Heart right ventricle (tissue), 16 donors: Measurements from ENCODE around the gene EPB41L3. TPM values are rescaled to one million over a fixed set of nuclear protein-coding genes. Genes with fewer than 3 reads are reported as not detected.

Experiments used
- ATAC-seq, 8 donors: fragments of 200-7000 bp; cut with Tn5 transposase; one replicate each; pipeline ENCODE4 v1.9.1; 2020; ENCODE audit warnings: mild to moderate bottlenecking in 8 of 8, moderate library complexity in 8 of 8, moderate number of reproducible peaks in 1 of 8
- DNase-seq, 2 donors: peaks; one replicate each; pipeline ENCODE4 v3.0.0-alpha.2; 2020
- H3K27ac ChIP-seq, 10 donors: fragments of 200-600 bp; sonication (generic) in 2 of 10; one replicate each; pipeline versions ENCODE4 v1.5.0 to v1.8.0; 2020 to 2022; ENCODE audit warnings: mild to moderate bottlenecking in 3 of 10
- H3K27me3 ChIP-seq, 7 donors: fragments of 200-600 bp; one replicate each; pipeline ENCODE4 v1.8.0; 2021 to 2022; ENCODE audit warnings: mild to moderate bottlenecking in 2 of 7
- H3K36me3 ChIP-seq, 9 donors: fragments of 200-600 bp; sonication (generic) in 1 of 9; one replicate each; pipeline versions ENCODE4 v1.5.0 to v1.8.0; 2020 to 2022; ENCODE audit warnings: mild to moderate bottlenecking in 2 of 9
- H3K4me1 ChIP-seq, 9 donors: fragments of 200-600 bp; sonication (generic) in 1 of 9; one replicate each; pipeline versions ENCODE4 v1.5.0 to v1.8.0; 2020 to 2022; ENCODE audit warnings: mild to moderate bottlenecking in 4 of 9
- H3K4me3 ChIP-seq, 10 donors: fragments of 200-600 bp; sonication (generic) in 2 of 10; one replicate each; pipeline versions ENCODE4 v1.5.0 to v1.8.0; 2020 to 2022; ENCODE audit warnings: mild to moderate bottlenecking in 7 of 10, moderate library complexity in 2 of 10
- H3K9me3 ChIP-seq, 11 donors: fragments of 200-600 bp in 10 of 11; sonication (generic) in 2 of 11; one replicate each; pipeline versions ENCODE4 v1.5.0 to v1.8.0; 2013 to 2022; ENCODE audit warnings: mild to moderate bottlenecking in 2 of 11, control low read depth in 1 of 11, moderate library complexity in 1 of 11
- CTCF ChIP-seq, 9 donors: fragments of 200-600 bp; sonication (generic) in 2 of 9; IDR thresholded peaks; one replicate each; pipeline versions ENCODE4 v1.5.0 to v1.8.0; 2021 to 2022; ENCODE audit warnings: antibody characterized with exemption in 9 of 9, mild to moderate bottlenecking in 5 of 9, moderate library complexity in 1 of 9
- WGBS, 2 donors: extraction: QIAGEN DNeasy Blood & Tissue Kit; methylation state at CpG; one replicate each; pipeline ENCODE4 v1.1.7; 2013; ENCODE audit warnings: inconsistent platforms in 1 of 2; 5-methylcytosine and 5-hydroxymethylcytosine counted together
- intact Hi-C, 10 donors: fragments of 100-400 bp; cut with DNase I; formaldehyde crosslinking; loops; one replicate each; pipeline versions ENCODE4 v1.11.1 to v1.14.2; 2022
- polyA plus RNA-seq, 2 donors: library from polyadenylated mRNA; stranded (reverse); fragments of 200-250 nt; gene quantifications; one replicate each; pipeline ENCODE4 v1.2.3, GENCODE V29; 2013
- total RNA-seq, 10 donors: library from RNA; stranded (reverse); fragmentation: NEBNext Ultra II Directional in 3 of 10; extraction: Animal tissue kit (Norgen Biotek cat#: 25700) in 3 of 10; gene quantifications; one replicate each; pipeline versions ENCODE4 v1.2.1 to v1.2.4, GENCODE V29; 2021 to 2023
- donor health status: Arrhythmogenic right ventricular cardiomyopathy.
- donor health status: ischemic (EF 13 %, LVEDD 7.1; RV severe dilation, severe dysfunction).
- donor health status: healthy with polysubstance abuse.
- donor health status: DM: no; HTN: yes; CAD: no.
- donor health status: DM: no; HTN: no; CAD: no.
- donor health status: ischemic (EF 25% LVEDD 6.9; RV normal size, moderate dysfunction).
- donor health status: ischemic (EF 25% LVEDD 5.7; RV mildly dilated, moderate dysfunction).
- donor health status: healthy.
- donor health status: DM: yes; HTN: yes; CAD: no.
- donor health status: Ischemic cardiomyopathy.
- donor health status: ischemic (EF 35%, LVEDD 5.7; RV mildly dilated, moderate dysfunction).
- donor health status: nonischemic (EF 11% LVEDD 7.7; RV severe dilation, severe dysfunction).
- donor health status: DM: yes; HTN: yes; CAD: no.
- donor health status: PGD.
- donor health status: ischemic (EF 29% LVEDD 5.4; RV normal size, mild dysfunction).
- donor health status: nonischemic (EF 23%, LVEDD 6.1; RV moderate dilation, normal function).

The EPB41L3 gene
- total and polyA plus RNA-seq, 12 donors: 2.9 to 29.1 (median 6.3) TPM

DNA sequence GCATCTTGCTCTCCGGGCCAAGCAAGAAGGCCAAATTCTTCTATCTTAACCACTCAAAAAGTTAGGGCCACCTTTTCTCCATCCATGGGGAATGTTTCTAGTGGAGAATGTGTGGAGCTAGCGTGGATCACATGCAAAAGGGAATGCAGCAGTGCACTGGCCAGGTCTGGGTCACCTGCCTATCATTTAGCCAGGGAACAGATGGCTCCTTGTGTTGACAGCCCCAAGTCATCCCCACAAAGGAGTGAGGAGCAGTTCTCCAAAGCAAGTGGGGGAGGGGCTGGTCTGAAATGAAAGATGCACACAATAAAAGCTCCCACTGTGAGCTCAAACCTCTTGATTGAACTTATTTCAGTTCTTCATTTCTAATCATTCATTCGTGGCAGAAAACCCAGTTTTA is 19.1 kb downstream of the EPB41L3 start:
- H3K27me3 ChIP-seq: no peaks in the 10 kb centered on the region
- no peak overlapping the region for H3K4me3 ChIP-seq
- H3K27ac ChIP-seq: no peak overlapping the region
- no peak for ATAC-seq
- intact Hi-C loops: no loop called here
- WGBS, 2 donors: 58 to 81% methylated on average over 3 of the region's 3 CpGs
- no peaks in the 10 kb centered on the region for H3K36me3 ChIP-seq
- DNase-seq: no peak
- no peak for TF ChIP-seq CTCF (IDR thresholded peaks at IDR 0.05)
- no peaks in the 10 kb centered on the region for H3K9me3 ChIP-seq
- peaks cover 0 to 31% (median 0%) of the 10 kb centered on the region in 9 donors for H3K4me1 ChIP-seq

DNA sequence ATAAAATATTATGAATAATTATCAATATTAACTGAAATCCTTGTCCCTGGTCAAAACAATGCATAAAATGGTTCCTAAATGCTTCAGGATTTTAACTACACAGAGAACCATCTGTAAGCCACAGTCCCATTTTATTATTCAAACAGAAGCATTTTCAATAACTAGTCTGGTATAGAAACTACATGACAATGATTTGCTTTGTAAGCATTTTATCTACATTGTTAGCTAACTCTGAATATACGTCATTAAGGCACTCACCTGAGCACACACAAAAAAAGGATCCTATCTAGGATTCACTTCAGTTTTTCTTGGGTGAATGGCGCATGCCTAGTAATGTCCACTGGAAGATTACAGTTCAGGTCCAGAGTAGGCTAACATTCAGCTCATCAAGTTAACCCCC is 22.8 kb downstream of the EPB41L3 start:
- H3K27ac ChIP-seq: peak overlapping the region in 1 of 10 donors; percentile 51
- H3K4me3 ChIP-seq: no peak overlapping the region
- H3K4me1 ChIP-seq: peaks cover 0 to 41% (median 2%) of the 10 kb centered on the region in 9 donors
- no peaks in the 10 kb centered on the region for H3K9me3 ChIP-seq
- ATAC-seq (no peak), DNase-seq (no peak)
- no peaks in the 10 kb centered on the region for H3K36me3 ChIP-seq
- 84 to 87% methylated on average over 2 of the region's 2 CpGs for WGBS, 2 donors
- no peak for TF ChIP-seq CTCF (IDR thresholded peaks at IDR 0.05)
- intact Hi-C loops: no loop called here
- no peaks in the 10 kb centered on the region for H3K27me3 ChIP-seq

DNA sequence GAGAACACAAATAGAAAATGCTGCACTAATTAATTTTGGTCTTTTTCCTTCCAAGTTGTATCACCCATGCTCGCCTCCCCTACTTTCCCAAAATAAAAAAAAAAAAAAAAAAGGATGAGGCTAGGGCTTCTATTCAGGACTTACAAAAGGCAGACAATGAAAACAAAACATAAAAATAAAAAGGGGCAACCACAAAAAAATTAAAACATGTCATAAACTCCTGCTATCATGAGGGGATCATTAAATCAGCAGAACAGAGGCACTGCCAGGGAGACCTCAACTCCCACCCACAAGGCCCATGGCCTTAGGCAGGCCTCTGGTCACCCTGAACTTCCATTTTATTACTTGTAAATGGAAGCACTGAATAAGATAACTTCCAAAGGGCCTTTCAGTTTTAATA is 23.3 kb downstream of the EPB41L3 start:
- WGBS, 2 donors: 63 to 76% methylated on average over 1 of the region's 1 CpG
- Histone ChIP-seq H3K4me1 (peaks cover 0 to 47% (median 7%) of the 10 kb centered on the region in 9 donors), H3K27me3 (no peaks in the 10 kb centered on the region), H3K36me3 (no peaks in the 10 kb centered on the region), H3K27ac (peak overlapping the region in 4 of 10 donors; percentile 35 to 78 (median 58)), H3K9me3 (no peaks in the 10 kb centered on the region), H3K4me3 (no peak overlapping the region)
- no peak for TF ChIP-seq CTCF (IDR thresholded peaks at IDR 0.05)
- DNase-seq (no peak), ATAC-seq (no peak)
- intact Hi-C loops: no loop called here

- Histone ChIP-seq H3K4me3 (peak overlapping the region in 6 of 10 donors; percentile 10 to 28 (median 21)), H3K27me3 (no peaks in the 10 kb centered on the region), H3K9me3 (no peaks in the 10 kb centered on the region), H3K36me3 (no peaks in the 10 kb centered on the region), H3K27ac (peak overlapping the region in 9 of 10 donors; percentile 15 to 85 (median 61)), H3K4me1 (peaks cover 0 to 55% (median 7%) of the 10 kb centered on the region in 9 donors)
- 53 to 60% methylated on average over 10 of the region's 10 CpGs for whole genome bisulfite sequencing, 2 donors
- ATAC-seq (peak in 7 of 8 donors; percentile 36 to 73 (median 57)), DNase-seq (no peak)
- intact Hi-C loops: no loop called here
- no peak for TF ChIP-seq CTCF (IDR thresholded peaks at IDR 0.05)
Observed at GRCh38 chr18:5519448-5520298, 24.1 kb downstream of the EPB41L3 start.
